Adrenal gland (tissue), 12 donors: Measurements from ENCODE around the gene FGF14. TPM values are rescaled to one million over a fixed set of nuclear protein-coding genes. Genes with fewer than 3 reads are reported as not detected.

ENCODE experiments used
- DNase-seq, 7 donors: peaks; one replicate each; pipeline ENCODE4 v3.0.0-alpha.2; 2019 to 2020
- H3K27ac ChIP-seq, 5 donors: fragments of 200-600 bp; sonication (generic) in 4 of 5; 1 replicate in 3 of 5; 2 replicates in 2 of 5; pipeline versions ENCODE4 v1.5.1 to v1.8.0; 2016 to 2020; ENCODE audit warnings: mild to moderate bottlenecking in 1 of 5
- H3K27me3 ChIP-seq: fragments of 200-600 bp; 2 replicates; pipeline ENCODE4 v1.8.0; 2021
- H3K36me3 ChIP-seq, 2 donors: fragments of 200-600 bp; replicated peaks in 1 of 2; 1 replicate in 1 of 2; 2 replicates in 1 of 2; pipeline versions ENCODE4 v1.5.1 to v1.8.0; 2018 to 2022
- H3K4me1 ChIP-seq, 2 donors: fragments of 200-600 bp; replicated peaks in 1 of 2; 1 replicate in 1 of 2; 2 replicates in 1 of 2; pipeline versions ENCODE4 v1.5.1 to v1.8.0; 2018 to 2021
- H3K4me3 ChIP-seq, 4 donors: fragments of 200-600 bp; sonication (generic) in 3 of 4; one replicate each; pipeline ENCODE4 v1.5.1; 2016 to 2018
- H3K9me3 ChIP-seq, 3 donors: fragments of 200-600 bp; sonication (generic) in 1 of 3; replicated peaks in 1 of 3; 1 replicate in 2 of 3; 2 replicates in 1 of 3; pipeline versions ENCODE4 v1.5.1 to v1.8.0; 2016 to 2021
- CTCF ChIP-seq, 6 experiments: fragments of 450-650 bp in 4 of 6; fragments of 200-600 bp in 2 of 6; sonication (generic) in 1 of 6; IDR thresholded peaks; 1 replicate in 5 of 6; 2 replicates in 1 of 6; pipeline versions ENCODE4 v1.5.1 to v1.8.0; 2016 to 2021; ENCODE audit warnings: antibody characterized with exemption in 6 of 6, mild to moderate bottlenecking in 2 of 6, moderate library complexity in 1 of 6
- POLR2A ChIP-seq, 2 donors: fragments of 450-650 bp; IDR thresholded peaks; one replicate each; pipeline ENCODE4 v1.6.1; 2017; ENCODE audit warnings: antibody characterized with exemption in 2 of 2, mild to moderate bottlenecking in 2 of 2, moderate library complexity in 1 of 2
- WGBS, 4 donors: extraction: QIAGEN DNeasy Blood & Tissue Kit in 2 of 4; methylation state at CpG; one replicate each; pipeline versions ENCODE4 v1.1.5 to v1.1.7; 2013 to 2017; 5-methylcytosine and 5-hydroxymethylcytosine counted together
- intact Hi-C, 2 donors: fragments of 100-400 bp; cut with DNase I; formaldehyde crosslinking; loops; one replicate each; pipeline versions ENCODE4 v1.14.1 to v1.15.0; 2022 to 2023
- polyA plus RNA-seq, 3 donors: library from polyadenylated mRNA; stranded (reverse); fragments of 200-250 nt in 2 of 3; fragments of 350-450 nt in 1 of 3; fragmentation: Illumina TruSeq in 1 of 3; extraction: RNeasy Lipid Tissue Mini Kit (QIAGEN cat#74804) in 1 of 3; gene quantifications; one replicate each; pipeline ENCODE4 v1.2.3, GENCODE V29; 2013 to 2014
- total RNA-seq, 9 donors: library from RNA; depleted of rRNA in 4 of 9; stranded (reverse); fragments of >200 nt in 4 of 9; fragments of 120-200 nt in 1 of 9; fragmentation: NEBNext Ultra II Directional in 1 of 9; extraction: Animal tissue kit (Norgen Biotek cat#: 25700) in 1 of 9; gene quantifications; one replicate each; pipeline versions ENCODE4 v1.1.0 to v1.2.4, GENCODE V29; 2013 to 2023
- donor health status: healthy with polysubstance abuse.
- donor health status: Bipolar disorder and iron deficiency.
- donor health status: DM: yes; HTN: yes; CAD: no.
- donor health status: DM: no; HTN: no; CAD: no.
- donor health status: DM: no; HTN: no; CAD: no.
- donor health status: DM: yes; HTN: yes; CAD: no.

FGF14 gene
- total and polyA plus RNA-seq, 12 donors, result 0.32 to 9.3 (median 2.8) TPM; not detected in 2

GRCh38 chr13:102369302-102369701 is 32.5 kb downstream of the FGF14 start:
- Histone ChIP-seq H3K27ac (no peak overlapping the region), H3K4me3 (no peak overlapping the region), H3K36me3 (no peaks in the 10 kb centered on the region), H3K4me1 (no peaks in the 10 kb centered on the region), H3K27me3 (no peaks in the 10 kb centered on the region), H3K9me3 (no peaks in the 10 kb centered on the region)
- TF ChIP-seq CTCF (IDR thresholded peaks at IDR 0.05) (no peak), POLR2A (IDR thresholded peaks at IDR 0.05) (no peak)
- no peak for DNase-seq
- intact Hi-C loops, result no loop called here
- 65 to 86% (median 74%) methylated on average over 2 of the region's 2 CpGs for WGBS, 4 donors

GRCh38 chr13:102367836-102368235 is 34.0 kb downstream of the FGF14 start:
- Histone ChIP-seq H3K4me1 (no peaks in the 10 kb centered on the region), H3K27ac (no peak overlapping the region), H3K9me3 (no peaks in the 10 kb centered on the region), H3K36me3 (no peaks in the 10 kb centered on the region), H3K4me3 (no peak overlapping the region), H3K27me3 (no peaks in the 10 kb centered on the region)
- 82 to 90% (median 87%) methylated on average over 14 of the region's 14 CpGs for WGBS, 4 donors
- no peak for DNase-seq
- TF ChIP-seq POLR2A (IDR thresholded peaks at IDR 0.05) (no peak), CTCF (IDR thresholded peaks at IDR 0.05) (no peak)
- intact Hi-C loops, result no loop called here

- Histone ChIP-seq H3K4me1 (no peaks in the 10 kb centered on the region), H3K36me3 (no peaks in the 10 kb centered on the region)
Observed at GRCh38 chr13:102361113-102361512, 40.7 kb downstream of the FGF14 start.

GRCh38 chr13:102359264-102359663 is 42.6 kb downstream of the FGF14 start:
- Histone ChIP-seq H3K27ac (no peak overlapping the region), H3K4me3 (no peak overlapping the region), H3K36me3 (no peaks in the 10 kb centered on the region), H3K4me1 (no peaks in the 10 kb centered on the region), H3K9me3 (no peaks in the 10 kb centered on the region), H3K27me3 (no peaks in the 10 kb centered on the region)
- intact Hi-C loops, result no loop called here
- no peak for TF ChIP-seq POLR2A (IDR thresholded peaks at IDR 0.05)
- no peak for TF ChIP-seq CTCF (IDR thresholded peaks at IDR 0.05)
- DNase-seq, result no peak
- 78 to 91% (median 85%) methylated on average over 2 of the region's 2 CpGs for WGBS, 4 donors

More at GRCh38 chr13:102361113-102361512, 40.7 kb downstream of the FGF14 start:
- intact Hi-C loops, result no loop called here
- H3K27ac ChIP-seq, result no peak overlapping the region
- TF ChIP-seq CTCF (IDR thresholded peaks at IDR 0.05) (no peak), POLR2A (IDR thresholded peaks at IDR 0.05) (no peak)
- 77 to 85% (median 82%) methylated on average over 2 of the region's 2 CpGs for WGBS, 4 donors
- no peaks in the 10 kb centered on the region for H3K27me3 ChIP-seq
- DNase-seq, result no peak
- no peak overlapping the region for H3K4me3 ChIP-seq
- no peaks in the 10 kb centered on the region for H3K9me3 ChIP-seq
